MCF 10A (cell line): ENCODE measurements around the gene KCNN2. TPM values are rescaled to one million over a fixed set of nuclear protein-coding genes. Genes with fewer than 3 reads are reported as not detected.
A peak's percentile ranks its signal among the peaks of the same experiment; 100 is the strongest.
"Not testable (repeated sequence)": the region's sequence is repeated elsewhere in the genome, so short reads cannot be mapped to it uniquely, and the experiment has no call there.

ENCODE experiments used
- BruUV-seq: library from RNA; stranded (reverse); fragments of 400-500 nt; replicated peaks from 2 replicates; lab custom pipeline; 2021; lab: Mats Ljungman, UMichigan
- CTCF ChIA-PET: fragments of 300-600 bp; sonication (Branson Sonifier 250); formaldehyde crosslinking; extraction: SDS; loops from one replicate; lab custom pipeline; 2021; ENCODE audit warnings: antibody characterized with exemption, inconsistent platforms; lab: Yijun Ruan, JAX
- POLR2A ChIA-PET: fragments of 300-600, 350-650 bp; sonication (Branson Sonifier 250); formaldehyde crosslinking; extraction: SDS; loops from one replicate; lab custom pipeline; 2020; ENCODE audit warnings: antibody characterized with exemption, inconsistent platforms; lab: Yijun Ruan, JAX
- DNase-seq: peaks from one replicate; pipeline ENCODE4 v3.0.0-alpha.2; 2018; ENCODE audit not compliant: unreplicated experiment
- H3K27ac Mint-ChIP-seq: one replicate; pipeline ENCODE4 v1.8.0; 2022; ENCODE audit warnings: mild to moderate bottlenecking, low read depth, mixed read lengths; ENCODE audit not compliant: unreplicated experiment
- H3K27me3 Mint-ChIP-seq: one replicate; pipeline ENCODE4 v1.8.0; 2022; ENCODE audit warnings: mixed read lengths; ENCODE audit not compliant: insufficient read depth, unreplicated experiment
- H3K36me3 Mint-ChIP-seq: one replicate; pipeline ENCODE4 v1.8.0; 2022; ENCODE audit warnings: mild to moderate bottlenecking, moderate library complexity, mixed read lengths; ENCODE audit not compliant: insufficient read depth, unreplicated experiment
- H3K4me1 Mint-ChIP-seq: one replicate; pipeline ENCODE4 v1.8.0; 2022; ENCODE audit warnings: mixed read lengths; ENCODE audit not compliant: insufficient read depth, unreplicated experiment
- H3K4me3 Mint-ChIP-seq: one replicate; pipeline ENCODE4 v1.8.0; 2022; ENCODE audit warnings: mild to moderate bottlenecking, moderate library complexity, mixed read lengths; ENCODE audit not compliant: unreplicated experiment
- H3K9me3 Mint-ChIP-seq: one replicate; pipeline ENCODE4 v1.8.0; 2022; ENCODE audit warnings: mixed read lengths; ENCODE audit not compliant: unreplicated experiment
- intact Hi-C: fragments of 100-400 bp; cut with micrococcal nuclease; formaldehyde crosslinking; loops from 2 replicates; pipeline ENCODE4 v1.14.1; 2022
- total RNA-seq: library from RNA; stranded (reverse); gene quantifications from 2 replicates; pipeline ENCODE4 v1.2.3, GENCODE V29; 2022
- TF ChIP-seq, protein P1 (sequence below): fragments of 200-600 bp; IDR thresholded peaks from one replicate; pipeline ENCODE4 v1.8.0; 2022; ENCODE audit warnings: antibody characterized with exemption, mild to moderate bottlenecking; ENCODE audit not compliant: unreplicated experiment

Gene KCNN2
- total RNA-seq, 1 experiment from 2014 or later, result not detected

- BruUV-seq, result no TSS peak
- H3K27ac Mint-ChIP-seq, result no peak overlapping the region
- ChIA-PET CTCF (interaction anchor here (0.5 to 1.9 kb wide), 5 partner anchors 27 to 808 kb away, joined by 3 to 6 read pairs (median 3); no protein-coding TSS in a partner anchor), POLR2A (interaction anchor here (0.7 kb wide), 1 partner anchor 1427 kb away, joined by 3 read pairs; no protein-coding TSS in a partner anchor)
- TF ChIP-seq, protein P1, sequence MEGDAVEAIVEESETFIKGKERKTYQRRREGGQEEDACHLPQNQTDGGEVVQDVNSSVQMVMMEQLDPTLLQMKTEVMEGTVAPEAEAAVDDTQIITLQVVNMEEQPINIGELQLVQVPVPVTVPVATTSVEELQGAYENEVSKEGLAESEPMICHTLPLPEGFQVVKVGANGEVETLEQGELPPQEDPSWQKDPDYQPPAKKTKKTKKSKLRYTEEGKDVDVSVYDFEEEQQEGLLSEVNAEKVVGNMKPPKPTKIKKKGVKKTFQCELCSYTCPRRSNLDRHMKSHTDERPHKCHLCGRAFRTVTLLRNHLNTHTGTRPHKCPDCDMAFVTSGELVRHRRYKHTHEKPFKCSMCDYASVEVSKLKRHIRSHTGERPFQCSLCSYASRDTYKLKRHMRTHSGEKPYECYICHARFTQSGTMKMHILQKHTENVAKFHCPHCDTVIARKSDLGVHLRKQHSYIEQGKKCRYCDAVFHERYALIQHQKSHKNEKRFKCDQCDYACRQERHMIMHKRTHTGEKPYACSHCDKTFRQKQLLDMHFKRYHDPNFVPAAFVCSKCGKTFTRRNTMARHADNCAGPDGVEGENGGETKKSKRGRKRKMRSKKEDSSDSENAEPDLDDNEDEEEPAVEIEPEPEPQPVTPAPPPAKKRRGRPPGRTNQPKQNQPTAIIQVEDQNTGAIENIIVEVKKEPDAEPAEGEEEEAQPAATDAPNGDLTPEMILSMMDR, result no peak
- DNase-seq, result peak; percentile 25
- H3K4me3 Mint-ChIP-seq, result no peak overlapping the region
- peaks cover 72% of the 10 kb centered on the region for H3K27me3 Mint-ChIP-seq
- no peaks in the 10 kb centered on the region for H3K36me3 Mint-ChIP-seq
- no peaks in the 10 kb centered on the region for H3K4me1 Mint-ChIP-seq
- H3K9me3 Mint-ChIP-seq, result no peaks in the 10 kb centered on the region
- intact Hi-C loops, result no loop called here
Observed at GRCh38 chr5:114419959-114420358, 58.1 kb downstream of the KCNN2 start.

GRCh38 chr5:114427204-114427603 lies 65.3 kb downstream of the KCNN2 start:
- no TSS peak for BruUV-seq
- ChIA-PET CTCF (interaction anchor here (0.7 to 1.2 kb wide), 2 partner anchors 19 to 656 kb away, joined by 3 to 5 read pairs; no protein-coding TSS in a partner anchor), POLR2A (no interaction called here)

DNA sequence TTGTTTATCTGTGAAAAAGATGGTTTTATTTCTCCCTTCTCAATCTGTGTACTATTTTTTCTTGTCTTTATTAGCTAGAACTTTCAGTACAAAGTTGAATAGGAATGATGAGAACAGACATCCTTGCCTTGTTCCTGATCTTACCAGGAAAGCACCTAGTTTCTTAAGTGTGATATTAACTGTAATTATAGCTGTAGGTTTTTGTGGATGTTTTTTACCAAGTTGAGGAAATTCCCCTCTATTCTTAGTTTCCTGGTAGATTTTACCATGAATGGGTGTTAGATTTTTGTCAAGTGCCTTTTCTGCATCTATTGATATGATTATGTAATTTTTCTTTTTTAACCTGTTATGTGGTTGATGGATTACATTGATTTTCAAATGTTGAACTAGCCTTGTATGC lies 68.7 kb downstream of the KCNN2 start:
- no peak for DNase-seq
- intact Hi-C loops, result no loop called here
- no peaks in the 10 kb centered on the region for H3K36me3 Mint-ChIP-seq
- BruUV-seq, result no TSS peak
- H3K4me1 Mint-ChIP-seq, result no peaks in the 10 kb centered on the region
- TF ChIP-seq, protein P1, result no peak
- H3K27ac Mint-ChIP-seq, result no peak overlapping the region
- H3K9me3 Mint-ChIP-seq, result no peaks in the 10 kb centered on the region
- no peak overlapping the region for H3K4me3 Mint-ChIP-seq
- peaks cover 57% of the 10 kb centered on the region for H3K27me3 Mint-ChIP-seq
- POLR2A ChIA-PET, result no interaction called here
- CTCF ChIA-PET, result interaction anchor here (0.6 kb wide), 1 partner anchor 135 kb away, joined by 3 read pairs; no protein-coding TSS in a partner anchor

More at GRCh38 chr5:114427204-114427603, 65.3 kb downstream of the KCNN2 start:
- Mint-ChIP-seq H3K4me3 (no peak overlapping the region), H3K27ac (no peak overlapping the region), H3K4me1 (no peaks in the 10 kb centered on the region), H3K27me3 (peaks cover 90% of the 10 kb centered on the region), H3K9me3 (no peaks in the 10 kb centered on the region), H3K36me3 (no peaks in the 10 kb centered on the region)
- intact Hi-C loops, result no loop called here
- TF ChIP-seq, protein P1, result no peak
- no peak for DNase-seq

GRCh38 chr5:114432684-114433083 lies 70.8 kb downstream of the KCNN2 start:
- peaks cover 47% of the 10 kb centered on the region for H3K27me3 Mint-ChIP-seq
- H3K4me1 Mint-ChIP-seq, intact Hi-C loops, H3K36me3 Mint-ChIP-seq, CTCF ChIA-PET, BruUV-seq, POLR2A ChIA-PET, H3K4me3 Mint-ChIP-seq, DNase-seq, H3K27ac Mint-ChIP-seq, H3K9me3 Mint-ChIP-seq: not testable (repeated sequence)
